Endothelial cell of umbilical vein (primary cell): ENCODE measurements around the gene SYCE1L. TPM values are rescaled to one million over a fixed set of nuclear protein-coding genes. Genes with fewer than 3 reads are reported as not detected.

Source experiments
- BruUV-seq: library from RNA; stranded (reverse); fragments of 400-500 nt; replicated peaks from 2 replicates; lab custom pipeline; 2021; lab: Mats Ljungman, UMichigan
- CTCF ChIA-PET: fragments of 300-600, 350-600 bp; sonication (Branson Sonifier 250); formaldehyde crosslinking; loops from one replicate; lab custom pipeline; 2021; ENCODE audit warnings: antibody characterized with exemption, inconsistent platforms; lab: Charles Lee
- POLR2A ChIA-PET: fragments of 300-600, 350-600 bp; sonication (Branson Sonifier 250); formaldehyde crosslinking; loops from one replicate; lab custom pipeline; 2021; ENCODE audit warnings: antibody characterized with exemption, inconsistent platforms; lab: Charles Lee
- DNase-seq: peaks from one replicate; pipeline ENCODE4 v3.0.0-alpha.2; 2011; ENCODE audit warnings: low read depth, low spot score
- FAIRE-seq: peaks from 2 replicates; lab custom pipeline; 2011; peaks lifted over from hg19 to GRCh38; lab: Jason Lieb, UNC
- H2AFZ ChIP-seq: 2 replicates; pipeline ENCODE4 v1.6.0; 2012; ENCODE audit warnings: low read depth, low read length, control low read depth, inconsistent platforms
- H3K27ac ChIP-seq: 2 replicates; pipeline ENCODE4 v1.5.1; 2011; ENCODE audit warnings: low read depth, mild to moderate bottlenecking, control low read depth, low read length, moderate library complexity; ENCODE audit not compliant: insufficient read depth
- H3K27me3 ChIP-seq, 2 experiments: 2 replicates each; pipeline versions ENCODE4 v1.6.0 to v1.6.1; 2011; ENCODE audit warnings: low read length in 2 of 2, mixed read lengths in 1 of 2; ENCODE audit not compliant: control insufficient read depth in 2 of 2, insufficient read depth in 2 of 2
- H3K36me3 ChIP-seq, 2 experiments: 2 replicates in 1 of 2; 3 replicates in 1 of 2; pipeline ENCODE4 v1.5.1; 2011; ENCODE audit warnings: low read length in 2 of 2, mild to moderate bottlenecking in 1 of 2, moderate library complexity in 1 of 2; ENCODE audit not compliant: control insufficient read depth in 2 of 2, insufficient read depth in 2 of 2; ENCODE audit errors: extremely low read depth in 1 of 2
- H3K4me1 ChIP-seq: 3 replicates; pipeline ENCODE4 v1.5.1; 2011; ENCODE audit warnings: mild to moderate bottlenecking, low read length; ENCODE audit not compliant: control insufficient read depth, insufficient read depth; ENCODE audit errors: extremely low read depth
- H3K4me2 ChIP-seq: 2 replicates; pipeline ENCODE4 v1.6.1; 2011; ENCODE audit warnings: low read length, control low read depth, mixed read lengths; ENCODE audit not compliant: insufficient read depth
- H3K4me3 ChIP-seq, 3 experiments: fragments of 200-600 bp in 1 of 3; sonication (generic), shearing (Covaris generic) in 1 of 3; replicated peaks in 1 of 3; 2 replicates each; pipeline ENCODE4 v1.5.1; 2011 to 2016; ENCODE audit warnings: control low read depth in 3 of 3, low read length in 3 of 3, mild to moderate bottlenecking in 2 of 3, inconsistent platforms in 1 of 3, low read depth in 1 of 3, moderate library complexity in 1 of 3; ENCODE audit not compliant: insufficient read depth in 1 of 3
- H3K79me2 ChIP-seq: 2 replicates; pipeline ENCODE4 v1.6.0; 2012; ENCODE audit warnings: low read length, inconsistent platforms; ENCODE audit not compliant: control insufficient read depth, insufficient read depth
- H3K9ac ChIP-seq: replicated peaks from 2 replicates; pipeline ENCODE3; 2011; ENCODE audit warnings: low read length, control low read depth; ENCODE audit not compliant: insufficient read depth; ENCODE audit errors: extremely low read depth
- H3K9me1 ChIP-seq: replicated peaks from 3 replicates; pipeline ENCODE4 v1.6.0; 2011; ENCODE audit warnings: mild to moderate bottlenecking, low read length; ENCODE audit not compliant: control insufficient read depth, insufficient read depth; ENCODE audit errors: extremely low read depth
- H3K9me3 ChIP-seq: replicated peaks from 2 replicates; pipeline ENCODE4 v1.5.1; 2012; ENCODE audit warnings: low read length, inconsistent platforms; ENCODE audit not compliant: control insufficient read depth, insufficient read depth
- H4K20me1 ChIP-seq: replicated peaks from 2 replicates; pipeline ENCODE3; 2011; ENCODE audit warnings: mild to moderate bottlenecking, low read length; ENCODE audit not compliant: control insufficient read depth, insufficient read depth; ENCODE audit errors: extremely low read depth
- GATA2 ChIP-seq: IDR thresholded peaks from 2 replicates; pipeline ENCODE4 v1.7.0; 2011; ENCODE audit warnings: low read depth, mild to moderate bottlenecking, moderate library complexity, mixed read lengths, low read length; ENCODE audit not compliant: insufficient read length, insufficient read depth
- MYC ChIP-seq: IDR thresholded peaks from one replicate; pipeline ENCODE4 v1.6.1; 2011; ENCODE audit warnings: mild to moderate bottlenecking, low read depth, low read length
- POLR2AphosphoS5 ChIP-seq: IDR thresholded peaks from 2 replicates; pipeline ENCODE4 v1.6.1; 2012; ENCODE audit warnings: low read depth, mild to moderate bottlenecking, control low read depth, low read length, moderate library complexity; ENCODE audit not compliant: insufficient read depth
- dilution Hi-C: fragments of 300-500 bp; cut with MboI; formaldehyde crosslinking; loops from one replicate; pipeline ENCODE4 v1.15.0; 2019; ENCODE audit warnings: low sequenced_read_pairs; ENCODE audit not compliant: extremely low pct_ligation_motif_present
- intact Hi-C: fragments of 100-400 bp; cut with micrococcal nuclease; formaldehyde crosslinking; loops from one replicate; pipeline ENCODE4 v1.10.0; 2022
- polyA plus RNA-seq, 4 experiments: library from polyadenylated mRNA; depleted of rRNA in 3 of 4; stranded (reverse) in 3 of 4; unstranded in 1 of 4; fragments of >200 nt; gene quantifications; 2 replicates each; pipeline versions ENCODE4 v1.2.1 to v1.2.3, GENCODE V29; 2011 to 2012; ENCODE audit warnings: missing spikeins in 1 of 4
- total RNA-seq: library from RNA; stranded (reverse); gene quantifications from 2 replicates; pipeline ENCODE4 v1.2.3, GENCODE V29; 2021
- TF ChIP-seq, protein P1 (sequence below), 2 donors: IDR thresholded peaks; 1 replicate in 1 of 2; 2 replicates in 1 of 2; pipeline ENCODE4 v1.5.1; 2011; ENCODE audit warnings: low read length in 2 of 2, mild to moderate bottlenecking in 2 of 2, moderate library complexity in 2 of 2, control low read depth in 1 of 2, inconsistent platforms in 1 of 2, low read depth in 1 of 2; ENCODE audit not compliant: insufficient read depth in 1 of 2; ENCODE audit errors: extremely low read depth in 1 of 2

SYCE1L gene
- total and polyA plus RNA-seq, 2 donors (not counting 3 experiments of a cell fraction or from before 2014, with no cell fraction given): 6.8 to 13.7 TPM

DNA sequence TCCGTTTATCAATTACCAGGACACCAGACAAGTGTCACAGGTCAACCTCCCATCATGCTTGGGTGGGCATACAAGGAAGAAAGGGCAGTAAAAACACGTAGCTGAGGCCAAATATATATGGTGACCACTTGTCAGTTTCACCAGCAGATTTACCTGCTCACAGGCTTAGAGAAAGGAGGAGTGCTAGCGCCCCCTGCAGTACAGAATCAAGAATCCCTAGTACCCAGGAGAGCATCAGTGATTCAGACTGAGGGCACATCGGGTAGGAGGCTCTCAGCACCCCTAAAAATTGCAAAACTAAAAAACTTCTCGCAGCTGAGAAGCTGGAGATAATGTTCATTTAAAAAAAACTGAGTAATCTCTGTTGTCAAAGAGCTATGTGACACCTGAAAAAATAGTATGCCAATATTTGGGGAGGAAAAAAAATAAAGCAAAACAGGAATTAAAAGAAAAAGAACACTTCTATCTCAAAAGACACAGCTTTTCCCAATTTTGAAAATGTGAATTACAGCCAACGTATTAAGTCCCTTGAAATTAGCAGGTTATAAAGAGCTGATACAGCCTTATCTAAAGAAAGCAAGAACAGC lies 29.5 kb upstream of the SYCE1L start:
- dilution Hi-C loops: no loop called here
- Histone ChIP-seq H3K4me1 (peaks cover 17% of the 10 kb centered on the region), H3K9ac (no peak overlapping the region), H3K9me3 (no peaks in the 10 kb centered on the region), H3K4me3 (no peak overlapping the region), H3K27ac (no peak overlapping the region), H3K27me3 (peaks cover 2 to 6% of the 10 kb centered on the region in 2 experiments), H3K9me1 (no peaks in the 10 kb centered on the region), H3K79me2 (no peaks in the 10 kb centered on the region), H4K20me1 (no peaks in the 10 kb centered on the region), H3K4me2 (no peak overlapping the region), H3K36me3 (no peaks in the 10 kb centered on the region), H2AFZ (no peak overlapping the region)
- ChIA-PET CTCF (interaction anchor here (0.9 to 5.4 kb wide), 11 partner anchors 10 to 1970 kb away, joined by 3 to 85 read pairs (median 5); no protein-coding TSS in a partner anchor), POLR2A (no interaction called here)
- no TSS peak for BruUV-seq
- FAIRE-seq (peak; percentile 80), DNase-seq (peak; percentile 36)
- TF ChIP-seq, protein P1, sequence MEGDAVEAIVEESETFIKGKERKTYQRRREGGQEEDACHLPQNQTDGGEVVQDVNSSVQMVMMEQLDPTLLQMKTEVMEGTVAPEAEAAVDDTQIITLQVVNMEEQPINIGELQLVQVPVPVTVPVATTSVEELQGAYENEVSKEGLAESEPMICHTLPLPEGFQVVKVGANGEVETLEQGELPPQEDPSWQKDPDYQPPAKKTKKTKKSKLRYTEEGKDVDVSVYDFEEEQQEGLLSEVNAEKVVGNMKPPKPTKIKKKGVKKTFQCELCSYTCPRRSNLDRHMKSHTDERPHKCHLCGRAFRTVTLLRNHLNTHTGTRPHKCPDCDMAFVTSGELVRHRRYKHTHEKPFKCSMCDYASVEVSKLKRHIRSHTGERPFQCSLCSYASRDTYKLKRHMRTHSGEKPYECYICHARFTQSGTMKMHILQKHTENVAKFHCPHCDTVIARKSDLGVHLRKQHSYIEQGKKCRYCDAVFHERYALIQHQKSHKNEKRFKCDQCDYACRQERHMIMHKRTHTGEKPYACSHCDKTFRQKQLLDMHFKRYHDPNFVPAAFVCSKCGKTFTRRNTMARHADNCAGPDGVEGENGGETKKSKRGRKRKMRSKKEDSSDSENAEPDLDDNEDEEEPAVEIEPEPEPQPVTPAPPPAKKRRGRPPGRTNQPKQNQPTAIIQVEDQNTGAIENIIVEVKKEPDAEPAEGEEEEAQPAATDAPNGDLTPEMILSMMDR (IDR thresholded peaks at IDR 0.05; ENCODE audit: extremely low read depth in 1 of 2, insufficient read depth in 1 of 2, low read depth in 1 of 2, low read length in 2 of 2): peak; percentile 67 to 72
- TF ChIP-seq POLR2AphosphoS5 (no peak), MYC (no peak), GATA2 (no peak)
- intact Hi-C loops: loop anchor here (5.0 kb wide), 2 partner anchors 1522 to 1697 kb away; partner anchors contain the start of genes KARS1 and TERF2IP

DNA sequence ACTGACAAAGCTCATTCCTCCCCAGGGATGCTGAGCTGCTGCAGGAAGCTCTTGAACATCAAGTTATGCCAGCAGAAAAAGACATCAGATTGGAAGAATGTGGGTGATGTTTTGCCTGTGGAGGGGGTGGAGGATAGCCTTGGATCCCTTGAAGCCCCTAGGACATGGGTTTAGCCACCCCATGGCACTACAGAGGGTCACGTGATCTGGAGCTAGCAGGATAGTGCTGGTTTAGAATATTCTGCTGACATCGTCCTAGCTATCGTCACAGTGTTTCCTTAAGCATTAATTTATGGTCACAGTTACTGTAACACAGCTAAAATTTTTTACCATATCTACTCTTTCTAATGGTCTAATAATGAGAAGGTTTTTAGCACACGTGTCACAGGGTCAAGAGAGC lies 28.4 kb upstream of the SYCE1L start:
- Histone ChIP-seq H3K4me2 (no peak overlapping the region), H3K9me3 (no peaks in the 10 kb centered on the region), H3K36me3 (no peaks in the 10 kb centered on the region), H3K27me3 (peaks cover 2 to 6% of the 10 kb centered on the region in 2 experiments), H3K9ac (no peak overlapping the region), H3K79me2 (no peaks in the 10 kb centered on the region), H4K20me1 (no peaks in the 10 kb centered on the region), H3K4me3 (no peak overlapping the region), H2AFZ (peak overlapping the region; percentile 2), H3K9me1 (no peaks in the 10 kb centered on the region), H3K4me1 (peaks cover 17% of the 10 kb centered on the region), H3K27ac (no peak overlapping the region)
- FAIRE-seq (no peak), DNase-seq (no peak)
- dilution Hi-C loops: no loop called here
- CTCF ChIA-PET: interaction anchor here (0.8 to 5.4 kb wide), 25 partner anchors 9 to 1971 kb away, joined by 3 to 85 read pairs (median 5); no protein-coding TSS in a partner anchor
- intact Hi-C loops: loop anchor here (1.0 to 5.0 kb wide), 3 partner anchors 1382 to 1699 kb away; partner anchors contain the start of genes KARS1 and TERF2IP
- no peak for TF ChIP-seq POLR2AphosphoS5
- BruUV-seq: no TSS peak
- POLR2A ChIA-PET: no interaction called here
